ENCODE results near the gene PTPRT.

PTPRT gene

GRCh38 chr20:42795111-42795695 is 394.5 kb downstream of the PTPRT start:
- DNase-seq (ENCODE audit: low read depth) = no peak

GRCh38 chr20:42792052-42792451 is 397.7 kb downstream of the PTPRT start:
- DNase-seq (ENCODE audit: low read depth) = no peak

GRCh38 chr20:42790111-42790510 is 399.6 kb downstream of the PTPRT start:
- no peak for DNase-seq (ENCODE audit: low read depth)

GRCh38 chr20:42788707-42789106 is 401.0 kb downstream of the PTPRT start:
- no peak for DNase-seq (ENCODE audit: low read depth)

- no peak for DNase-seq (ENCODE audit: low read depth)
Measured at GRCh38 chr20:42785041-42785440, 404.7 kb downstream of the PTPRT start.

- no peak for DNase-seq (ENCODE audit: low read depth)
Measured at GRCh38 chr20:42779216-42779615, 410.5 kb downstream of the PTPRT start.

- DNase-seq (ENCODE audit: low read depth) = no peak
Measured at GRCh38 chr20:42775866-42776265, 413.8 kb downstream of the PTPRT start.

GRCh38 chr20:42775037-42775436 is 414.7 kb downstream of the PTPRT start:
- no peak for DNase-seq (ENCODE audit: low read depth)

GRCh38 chr20:42763015-42763414 is 426.7 kb downstream of the PTPRT start:
- no peak for DNase-seq (ENCODE audit: low read depth)

GRCh38 chr20:42756991-42757390 is 432.7 kb downstream of the PTPRT start:
- no peak for DNase-seq (ENCODE audit: low read depth)

- no peak for DNase-seq (ENCODE audit: low read depth)
Measured at GRCh38 chr20:42754706-42755105, 435.0 kb downstream of the PTPRT start.

- DNase-seq (ENCODE audit: low read depth) = no peak
Measured at GRCh38 chr20:42752620-42753019, 437.1 kb downstream of the PTPRT start.

- DNase-seq (ENCODE audit: low read depth) = no peak
Measured at GRCh38 chr20:42749556-42749955, 440.1 kb downstream of the PTPRT start.

GRCh38 chr20:42747765-42748411 is 441.8 kb downstream of the PTPRT start:
- no peak for DNase-seq (ENCODE audit: low read depth)

- DNase-seq (ENCODE audit: low read depth) = no peak
Measured at GRCh38 chr20:42744756-42745465, 444.8 kb downstream of the PTPRT start.

GRCh38 chr20:42742926-42743325 is 446.8 kb downstream of the PTPRT start:
- no peak for DNase-seq (ENCODE audit: low read depth)

GRCh38 chr20:42741906-42742305 is 447.8 kb downstream of the PTPRT start:
- no peak for DNase-seq (ENCODE audit: low read depth)

GRCh38 chr20:42740226-42740870 is 449.4 kb downstream of the PTPRT start:
- DNase-seq (ENCODE audit: low read depth) = no peak

- no peak for DNase-seq (ENCODE audit: low read depth)
Measured at GRCh38 chr20:42739683-42740082, 450.0 kb downstream of the PTPRT start.

- no peak for DNase-seq (ENCODE audit: low read depth)
Measured at GRCh38 chr20:42735539-42735938, 454.2 kb downstream of the PTPRT start.

GRCh38 chr20:42734660-42735368 is 454.9 kb downstream of the PTPRT start:
- no peak for DNase-seq (ENCODE audit: low read depth)

GRCh38 chr20:42721923-42722322 is 467.8 kb downstream of the PTPRT start:
- no peak for DNase-seq (ENCODE audit: low read depth)

All from EH (cell line).